HCT116 (cell line): ENCODE measurements around the gene CAMKK2.

Experiments used
- ATF3 ChIP-seq: IDR thresholded peaks from 2 replicates; pipeline ENCODE4 v1.6.1; 2012
- CTCF ChIP-seq, 3 experiments: fragments of 200-600 bp in 1 of 3; sonication (generic) in 1 of 3; IDR thresholded peaks in 2 of 3; conservative IDR thresholded peaks in 1 of 3; 2 replicates each; pipeline ENCODE4 v1.5.1; 2012 to 2017; ENCODE audit warnings: low read depth in 2 of 3, low read length in 2 of 3, antibody characterized with exemption in 1 of 3, borderline replicate concordance in 1 of 3, control low read depth in 1 of 3, mild to moderate bottlenecking in 1 of 3, mixed read lengths in 1 of 3, mixed run types in 1 of 3, moderate library complexity in 1 of 3; ENCODE audit not compliant: insufficient read depth in 1 of 3
- POLR2A ChIP-seq: IDR thresholded peaks from 2 replicates; pipeline ENCODE4 v1.7.0; 2011; ENCODE audit warnings: borderline replicate concordance; ENCODE audit not compliant: insufficient read depth, insufficient read length; ENCODE audit errors: extremely low read depth
- RAD21 ChIP-seq: IDR thresholded peaks from 2 replicates; pipeline ENCODE4 v1.6.1; 2012; ENCODE audit warnings: low read depth, mild to moderate bottlenecking
- SIN3A ChIP-seq: IDR thresholded peaks from 2 replicates; pipeline ENCODE4 v1.6.1; 2012; ENCODE audit warnings: low read depth
- YY1 ChIP-seq: IDR thresholded peaks from 2 replicates; pipeline ENCODE4 v1.6.1; 2011; ENCODE audit warnings: low read length, low read depth, moderate library complexity, mild to moderate bottlenecking; ENCODE audit not compliant: insufficient replicate concordance; ENCODE audit errors: extremely low read depth

- TF ChIP-seq POLR2A (no peak), CTCF (IDR thresholded peaks at IDR 0.05 in 2 of 3, conservative IDR thresholded peaks at IDR 0.05 in 1 of 3; ENCODE audit: borderline replicate concordance in 1 of 3, insufficient read depth in 1 of 3, low read depth in 2 of 3, low read length in 2 of 3) (no peak), ATF3 (no peak), YY1 (no peak), RAD21 (no peak), SIN3A (no peak)
Measured at GRCh38 chr12:121297435-121297991, 1.0 kb upstream of the CAMKK2 start.
